B cell (primary cell): ENCODE measurements around the gene SAMD5.

Experiments used
- CTCF ChIP-seq: fragments of 200-600 bp; IDR thresholded peaks from one replicate; pipeline ENCODE4 v1.8.0; 2022; ENCODE audit warnings: antibody characterized with exemption, mild to moderate bottlenecking
- EZH2 ChIP-seq: IDR thresholded peaks from 2 replicates; pipeline ENCODE4 v1.6.1; 2012; ENCODE audit warnings: borderline replicate concordance, low read depth, mild to moderate bottlenecking, moderate library complexity, low read length; ENCODE audit not compliant: insufficient read depth, poor library complexity, severe bottlenecking

- TF ChIP-seq CTCF (no peak), EZH2 (no peak)
Observed at GRCh38 chr6:147525519-147526209, 17.2 kb downstream of the SAMD5 start.
